ENCODE data around the gene TPST1.

TPST1 gene

GRCh38 chr7:66255534-66256100, 50.5 kb downstream of the TPST1 start:
- Histone ChIP-seq H3K9ac (ENCODE audit: low read depth, low read length) (no peak overlapping the region), H3K9me3 (ENCODE audit: insufficient read depth, low read length, severe bottlenecking) (no peaks in the 10 kb centered on the region), H3K27ac (ENCODE audit: low read length) (no peak overlapping the region), H2AFZ (ENCODE audit: low read depth, low read length) (no peak overlapping the region), H3K27me3 (ENCODE audit: insufficient read depth, low read length, poor library complexity) (no peaks in the 10 kb centered on the region), H3K79me2 (ENCODE audit: insufficient read depth, low read length) (no peaks in the 10 kb centered on the region), H3K4me1 (ENCODE audit: insufficient read depth, low read length) (no peaks in the 10 kb centered on the region), H4K20me1 (ENCODE audit: insufficient read depth, low read length) (no peaks in the 10 kb centered on the region), H3K36me3 (ENCODE audit: insufficient read depth, low read length) (no peaks in the 10 kb centered on the region), H3K4me2 (ENCODE audit: insufficient read depth, low read length) (no peak overlapping the region), H3K4me3 (ENCODE audit: low read depth in 1 of 2, low read length in 2 of 2) (no peak overlapping the region)
- ATAC-seq (ENCODE audit: insufficient read depth, low read depth), result no peak
- no peak for DNase-seq
- no peak for TF ChIP-seq CTCF (IDR thresholded peaks at IDR 0.05; ENCODE audit: borderline replicate concordance, extremely low read depth, low read length, poor library complexity, severe bottlenecking)
- TF ChIP-seq EZH2 (IDR thresholded peaks at IDR 0.05; ENCODE audit: borderline replicate concordance, low read depth, low read length, severe bottlenecking), result no peak

- Histone ChIP-seq H3K4me3 (ENCODE audit: low read depth in 1 of 2, low read length in 2 of 2) (no peak overlapping the region), H3K79me2 (ENCODE audit: insufficient read depth, low read length) (no peaks in the 10 kb centered on the region), H3K27ac (ENCODE audit: low read length) (no peak overlapping the region), H3K36me3 (ENCODE audit: insufficient read depth, low read length) (no peaks in the 10 kb centered on the region), H3K9ac (ENCODE audit: low read depth, low read length) (no peak overlapping the region), H3K9me3 (ENCODE audit: insufficient read depth, low read length, severe bottlenecking) (no peaks in the 10 kb centered on the region), H4K20me1 (ENCODE audit: insufficient read depth, low read length) (no peaks in the 10 kb centered on the region), H2AFZ (ENCODE audit: low read depth, low read length) (no peak overlapping the region), H3K4me1 (ENCODE audit: insufficient read depth, low read length) (no peaks in the 10 kb centered on the region), H3K27me3 (ENCODE audit: insufficient read depth, low read length, poor library complexity) (no peaks in the 10 kb centered on the region), H3K4me2 (ENCODE audit: insufficient read depth, low read length) (no peak overlapping the region)
- ATAC-seq (ENCODE audit: insufficient read depth, low read depth) (no peak), DNase-seq (no peak)
- no peak for TF ChIP-seq EZH2 (IDR thresholded peaks at IDR 0.05; ENCODE audit: borderline replicate concordance, low read depth, low read length, severe bottlenecking)
- no peak for TF ChIP-seq CTCF (IDR thresholded peaks at IDR 0.05; ENCODE audit: borderline replicate concordance, extremely low read depth, low read length, poor library complexity, severe bottlenecking)
These were observed 51.1 kb downstream of the TPST1 start for GRCh38 chr7:66256281-66256680.

- no peaks in the 10 kb centered on the region for H4K20me1 ChIP-seq (ENCODE audit: insufficient read depth, low read length)
- no peaks in the 10 kb centered on the region for H3K36me3 ChIP-seq (ENCODE audit: insufficient read depth, low read length)
- H3K4me2 ChIP-seq (ENCODE audit: insufficient read depth, low read length), result no peak overlapping the region
- TF ChIP-seq CTCF (IDR thresholded peaks at IDR 0.05; ENCODE audit: borderline replicate concordance, extremely low read depth, low read length, poor library complexity, severe bottlenecking) (no peak), EZH2 (IDR thresholded peaks at IDR 0.05; ENCODE audit: borderline replicate concordance, low read depth, low read length, severe bottlenecking) (no peak)
- H3K4me1 ChIP-seq (ENCODE audit: insufficient read depth, low read length), result no peaks in the 10 kb centered on the region
- no peak overlapping the region for H3K4me3 ChIP-seq (ENCODE audit: low read depth in 1 of 2, low read length in 2 of 2)
- H3K79me2 ChIP-seq (ENCODE audit: insufficient read depth, low read length), result no peaks in the 10 kb centered on the region
- H3K9me3 ChIP-seq (ENCODE audit: insufficient read depth, low read length, severe bottlenecking), result no peaks in the 10 kb centered on the region
- no peak overlapping the region for H2AFZ ChIP-seq (ENCODE audit: low read depth, low read length)
- DNase-seq (no peak), ATAC-seq (ENCODE audit: insufficient read depth, low read depth) (no peak)
- no peaks in the 10 kb centered on the region for H3K27me3 ChIP-seq (ENCODE audit: insufficient read depth, low read length, poor library complexity)
- H3K27ac ChIP-seq (ENCODE audit: low read length), result no peak overlapping the region
- H3K9ac ChIP-seq (ENCODE audit: low read depth, low read length), result no peak overlapping the region
These were observed 52.3 kb downstream of the TPST1 start for GRCh38 chr7:66257481-66257880.

GRCh38 chr7:66258409-66258808, 53.3 kb downstream of the TPST1 start:
- no peak for ATAC-seq (ENCODE audit: insufficient read depth, low read depth)
- Histone ChIP-seq H3K4me1 (ENCODE audit: insufficient read depth, low read length) (no peaks in the 10 kb centered on the region), H4K20me1 (ENCODE audit: insufficient read depth, low read length) (no peaks in the 10 kb centered on the region), H3K4me3 (ENCODE audit: low read depth in 1 of 2, low read length in 2 of 2) (no peak overlapping the region), H3K27me3 (ENCODE audit: insufficient read depth, low read length, poor library complexity) (no peaks in the 10 kb centered on the region), H3K9me3 (ENCODE audit: insufficient read depth, low read length, severe bottlenecking) (no peaks in the 10 kb centered on the region), H3K79me2 (ENCODE audit: insufficient read depth, low read length) (no peaks in the 10 kb centered on the region), H3K36me3 (ENCODE audit: insufficient read depth, low read length) (no peaks in the 10 kb centered on the region), H3K9ac (ENCODE audit: low read depth, low read length) (no peak overlapping the region), H3K27ac (ENCODE audit: low read length) (no peak overlapping the region), H2AFZ (ENCODE audit: low read depth, low read length) (no peak overlapping the region), H3K4me2 (ENCODE audit: insufficient read depth, low read length) (no peak overlapping the region)
- no peak for DNase-seq
- TF ChIP-seq CTCF (IDR thresholded peaks at IDR 0.05; ENCODE audit: borderline replicate concordance, extremely low read depth, low read length, poor library complexity, severe bottlenecking) (no peak), EZH2 (IDR thresholded peaks at IDR 0.05; ENCODE audit: borderline replicate concordance, low read depth, low read length, severe bottlenecking) (no peak)
